NCI-H1930 (cell line): Measurements from ENCODE around the gene BCDIN3D.

ENCODE experiments used
- DNase-seq, 2 experiments: peaks; one replicate each; lab custom pipeline; 2025; lab: John Stamatoyannopoulos, UW

Gene BCDIN3D

GRCh38 chr12:49819786-49820185, 23.1 kb downstream of the BCDIN3D start:
- DNase-seq: no peak

- no peak for DNase-seq
Observed at GRCh38 chr12:49818241-49818895, 24.5 kb downstream of the BCDIN3D start.

GRCh38 chr12:49813131-49813530, 29.8 kb downstream of the BCDIN3D start:
- no peak for DNase-seq

- no peak for DNase-seq
Observed at GRCh38 chr12:49811961-49812401, 30.9 kb downstream of the BCDIN3D start.

GRCh38 chr12:49811136-49811535, 31.8 kb downstream of the BCDIN3D start:
- DNase-seq: no peak

GRCh38 chr12:49809906-49810389, 33.0 kb downstream of the BCDIN3D start:
- no peak for DNase-seq

GRCh38 chr12:49809381-49809905, 33.5 kb downstream of the BCDIN3D start:
- no peak for DNase-seq

GRCh38 chr12:49808686-49809380, 34.1 kb downstream of the BCDIN3D start:
- no peak for DNase-seq

GRCh38 chr12:49807991-49808580, 34.8 kb downstream of the BCDIN3D start:
- DNase-seq: no peak

GRCh38 chr12:49806877-49807276, 36.0 kb downstream of the BCDIN3D start:
- DNase-seq: no peak

GRCh38 chr12:49806321-49806813, 36.5 kb downstream of the BCDIN3D start:
- no peak for DNase-seq

- no peak for DNase-seq
Observed at GRCh38 chr12:49805409-49805808, 37.5 kb downstream of the BCDIN3D start.

GRCh38 chr12:49804821-49805220, 38.1 kb downstream of the BCDIN3D start:
- DNase-seq: no peak

- DNase-seq: no peak
Observed at GRCh38 chr12:49803693-49804450, 39.0 kb downstream of the BCDIN3D start.

GRCh38 chr12:49801141-49802063, 41.5 kb downstream of the BCDIN3D start:
- DNase-seq: no peak

GRCh38 chr12:49800421-49801140, 42.3 kb downstream of the BCDIN3D start:
- DNase-seq: no peak

GRCh38 chr12:49798934-49799333, 44.0 kb downstream of the BCDIN3D start:
- DNase-seq: no peak

GRCh38 chr12:49798248-49798647, 44.7 kb downstream of the BCDIN3D start:
- no peak for DNase-seq

GRCh38 chr12:49797449-49797776, 45.5 kb downstream of the BCDIN3D start:
- no peak for DNase-seq
